Osteocyte (in vitro differentiated cells): ENCODE results near the gene WHRN. TPM values are rescaled to one million over a fixed set of nuclear protein-coding genes. Genes with fewer than 3 reads are reported as not detected.

ENCODE experiments used
- DNase-seq: peaks from one replicate; pipeline ENCODE4 v3.0.0; 2021; ENCODE audit warnings: mixed read lengths; ENCODE audit not compliant: unreplicated experiment; ENCODE audit errors: extremely low spot score
- H3K27ac Mint-ChIP-seq: one replicate; pipeline ENCODE4 v1.8.0; 2021; ENCODE audit warnings: mild to moderate bottlenecking, mixed read lengths; ENCODE audit not compliant: unreplicated experiment
- H3K27me3 Mint-ChIP-seq: one replicate; pipeline ENCODE4 v1.8.0; 2021; ENCODE audit warnings: mixed read lengths; ENCODE audit not compliant: unreplicated experiment
- H3K36me3 Mint-ChIP-seq: one replicate; pipeline ENCODE4 v1.8.0; 2021; ENCODE audit warnings: mixed read lengths; ENCODE audit not compliant: unreplicated experiment
- H3K4me1 Mint-ChIP-seq: one replicate; pipeline ENCODE4 v1.8.0; 2021; ENCODE audit warnings: mixed read lengths; ENCODE audit not compliant: unreplicated experiment
- H3K4me3 Mint-ChIP-seq: one replicate; pipeline ENCODE4 v1.8.0; 2021; ENCODE audit warnings: mild to moderate bottlenecking, moderate library complexity, mixed read lengths; ENCODE audit not compliant: unreplicated experiment
- H3K9me3 Mint-ChIP-seq: one replicate; pipeline ENCODE4 v1.8.0; 2021; ENCODE audit warnings: mixed read lengths; ENCODE audit not compliant: unreplicated experiment
- CTCF ChIP-seq: fragments of 200-600 bp; sonication (generic); IDR thresholded peaks from 2 replicates; pipeline ENCODE4 v1.5.0; 2021; ENCODE audit warnings: antibody characterized with exemption, mild to moderate bottlenecking, moderate library complexity
- total RNA-seq: library from RNA; stranded (reverse); gene quantifications from 2 replicates; pipeline ENCODE4 v1.2.1, GENCODE V29; 2021

Gene WHRN
- total RNA-seq, 1 donor from 2014 or later = 12.0 TPM

DNA sequence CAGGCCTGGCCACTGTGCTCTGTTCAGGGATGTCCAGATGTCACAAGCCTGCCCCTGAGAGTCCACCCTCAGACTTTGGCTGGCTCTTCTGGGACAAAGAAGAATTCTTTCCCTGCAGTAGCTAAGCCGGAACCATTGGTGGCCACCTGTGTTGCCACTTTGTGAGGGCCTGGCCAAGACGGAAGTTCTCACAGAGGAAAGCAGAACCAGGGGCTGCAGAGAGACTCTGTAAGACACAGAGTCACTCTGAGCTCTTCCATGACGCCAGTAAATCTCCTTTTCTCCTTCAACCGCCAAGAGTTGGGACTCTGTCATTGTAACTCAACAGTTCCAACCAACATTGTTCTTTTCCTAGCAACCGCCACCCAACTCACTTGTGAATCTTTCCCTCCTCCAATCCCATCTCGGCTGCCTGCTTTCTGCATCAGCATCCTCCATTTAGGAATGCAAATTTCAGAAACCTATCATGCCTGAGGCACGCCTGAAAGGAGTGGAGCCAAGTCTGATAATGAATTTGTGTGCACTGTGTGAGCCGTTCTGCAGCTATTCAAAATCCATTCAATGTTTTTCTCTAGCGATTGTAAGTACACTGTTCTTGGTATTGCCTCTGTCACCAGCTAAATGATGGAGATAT is 44.5 kb upstream of the WHRN start:
- Mint-ChIP-seq H3K9me3 (no peaks in the 10 kb centered on the region), H3K36me3 (no peaks in the 10 kb centered on the region), H3K4me1 (peaks cover 19% of the 10 kb centered on the region), H3K27me3 (peaks cover 4% of the 10 kb centered on the region), H3K4me3 (no peak overlapping the region), H3K27ac (no peak overlapping the region)
- DNase-seq = no peak
- no peak for TF ChIP-seq CTCF

DNA sequence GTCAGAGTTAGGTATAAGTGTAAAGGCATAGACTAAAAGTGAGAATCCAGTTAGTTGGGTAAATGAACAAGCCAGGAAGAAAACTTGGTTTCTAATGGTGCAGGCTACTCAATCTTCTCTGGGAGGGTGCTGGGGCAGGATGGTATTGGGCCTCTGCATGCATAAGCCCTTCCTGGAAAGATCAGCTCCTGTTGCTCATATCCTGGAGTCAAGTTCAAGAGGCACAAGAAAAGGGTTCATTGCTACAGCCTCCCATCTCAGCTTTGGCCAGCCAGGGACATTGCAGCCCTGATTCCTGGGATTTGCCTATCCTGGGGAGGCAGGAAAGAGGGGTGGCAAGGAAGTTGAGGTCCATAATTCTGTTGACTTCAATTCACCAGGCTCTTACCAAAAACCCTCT is 41.6 kb upstream of the WHRN start:
- no peak for TF ChIP-seq CTCF
- Mint-ChIP-seq H3K27me3 (peaks cover 15% of the 10 kb centered on the region), H3K4me1 (peaks cover 4% of the 10 kb centered on the region), H3K36me3 (no peaks in the 10 kb centered on the region), H3K9me3 (no peaks in the 10 kb centered on the region), H3K4me3 (no peak overlapping the region), H3K27ac (no peak overlapping the region)
- no peak for DNase-seq

GRCh38 chr9:114545055-114545454 is 39.8 kb upstream of the WHRN start:
- Mint-ChIP-seq H3K27me3 (peaks cover 15% of the 10 kb centered on the region), H3K4me3 (no peak overlapping the region), H3K36me3 (no peaks in the 10 kb centered on the region), H3K4me1 (no peaks in the 10 kb centered on the region), H3K9me3 (no peaks in the 10 kb centered on the region), H3K27ac (no peak overlapping the region)
- no peak for DNase-seq
- no peak for TF ChIP-seq CTCF

DNA sequence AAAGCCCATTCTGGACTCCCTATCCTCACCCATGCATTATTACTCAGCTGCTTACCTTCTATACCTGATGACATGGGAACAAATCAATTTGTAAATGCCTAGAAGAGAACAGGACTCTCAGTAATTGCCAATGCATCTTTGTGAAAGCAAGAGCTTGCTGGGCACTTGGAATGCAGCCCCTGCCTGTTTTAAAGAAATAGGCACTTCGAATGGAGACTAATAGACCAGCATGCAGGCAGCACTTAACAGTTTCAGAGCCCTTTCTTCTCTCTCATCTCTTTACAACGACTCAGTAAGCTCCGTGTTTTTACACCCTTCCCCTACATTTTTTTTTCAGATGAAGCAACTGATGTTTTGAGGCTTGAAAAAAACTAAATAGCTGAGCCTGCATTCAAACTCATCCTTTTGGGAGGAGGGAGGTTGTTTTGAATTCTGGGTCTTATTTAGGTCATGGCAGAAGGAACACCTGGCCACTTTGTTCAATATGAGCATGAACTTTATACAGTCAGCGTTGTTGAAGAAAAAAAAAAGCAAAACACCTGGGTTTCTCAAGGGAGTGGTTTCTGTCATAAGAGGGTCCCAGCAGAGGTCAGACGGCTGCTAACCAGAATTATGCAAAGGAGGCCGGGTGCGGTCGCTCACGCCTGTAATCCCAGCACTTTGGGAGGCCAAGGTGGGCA is 34.6 kb upstream of the WHRN start:
- no peak for TF ChIP-seq CTCF
- Mint-ChIP-seq H3K27ac (no peak overlapping the region), H3K36me3 (no peaks in the 10 kb centered on the region), H3K4me3 (no peak overlapping the region), H3K27me3 (peaks cover 27% of the 10 kb centered on the region), H3K9me3 (no peaks in the 10 kb centered on the region), H3K4me1 (no peaks in the 10 kb centered on the region)
- DNase-seq = no peak

GRCh38 chr9:114538241-114538640 is 33.0 kb upstream of the WHRN start:
- TF ChIP-seq CTCF = no peak
- Mint-ChIP-seq H3K27me3 (peaks cover 16% of the 10 kb centered on the region), H3K27ac (no peak overlapping the region), H3K9me3 (no peaks in the 10 kb centered on the region), H3K4me1 (no peaks in the 10 kb centered on the region), H3K36me3 (no peaks in the 10 kb centered on the region), H3K4me3 (no peak overlapping the region)
- DNase-seq = no peak
